Islet of Langerhans (tissue), 1 donor: ENCODE data around the gene NR1I2.

Experiments used
- FAIRE-seq: peaks from one replicate; lab custom pipeline; 2011; peaks lifted over from hg19 to GRCh38; lab: Jason Lieb, UNC

Gene NR1I2

DNA sequence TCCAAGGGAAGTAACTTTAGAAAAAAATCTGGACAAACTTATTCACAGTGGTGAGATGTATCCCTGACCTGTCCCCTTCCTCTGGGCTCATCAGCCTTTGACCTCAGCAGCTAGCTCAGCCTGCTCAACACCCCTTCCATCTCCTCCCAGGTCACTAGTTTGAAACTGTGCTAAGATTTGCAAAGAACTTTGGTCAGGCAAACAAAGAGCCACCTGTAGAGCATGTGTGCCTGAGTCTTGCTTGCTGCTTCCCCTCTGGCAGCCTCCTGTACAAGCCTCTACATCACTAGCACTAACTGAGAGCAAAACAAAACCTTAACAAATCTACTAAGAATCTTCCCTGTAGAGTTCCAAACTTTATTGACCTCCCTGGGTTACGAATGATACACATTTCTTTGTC lies 43.9 kb downstream of the NR1I2 start:
- FAIRE-seq = no peak

GRCh38 chr3:119826711-119827608 lies 45.1 kb downstream of the NR1I2 start:
- FAIRE-seq = no peak

DNA sequence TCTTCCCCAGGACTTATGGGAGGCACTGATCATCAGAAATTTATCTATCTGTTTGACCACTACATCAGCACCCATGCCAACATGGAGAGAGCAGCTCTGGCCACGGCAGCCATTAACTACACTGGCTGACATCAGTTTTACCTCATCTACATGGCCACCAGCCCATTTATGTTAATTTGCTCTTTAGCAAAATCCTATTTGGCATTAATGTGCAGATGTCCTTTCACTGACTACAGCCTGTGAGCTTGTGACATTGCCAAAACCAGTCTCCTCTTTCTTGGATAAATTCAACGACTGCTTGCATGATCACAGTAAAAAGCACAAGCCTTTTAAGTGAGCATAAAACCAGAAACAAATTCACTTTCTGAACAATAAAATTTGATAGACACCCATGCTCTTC lies 47.5 kb downstream of the NR1I2 start:
- FAIRE-seq = no peak

DNA sequence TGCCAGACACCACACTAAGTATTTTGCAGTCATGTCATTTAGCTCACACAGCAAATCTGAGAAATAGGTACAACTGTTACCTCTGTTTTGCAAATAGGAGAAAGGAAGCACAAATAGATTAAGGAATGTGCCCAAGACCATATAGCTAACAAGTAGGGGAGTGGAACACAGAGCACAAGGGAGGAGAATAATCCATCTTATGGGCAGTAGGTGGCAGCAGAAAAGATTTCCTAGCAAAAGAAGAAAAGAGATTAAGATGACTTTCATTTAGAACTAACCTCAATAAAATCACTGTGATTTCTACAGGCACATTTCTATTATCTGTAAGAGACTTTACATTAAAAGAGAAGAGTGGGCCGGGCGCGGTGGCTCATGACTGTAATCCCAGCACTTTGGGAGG lies 49.1 kb downstream of the NR1I2 start:
- no peak for FAIRE-seq

DNA sequence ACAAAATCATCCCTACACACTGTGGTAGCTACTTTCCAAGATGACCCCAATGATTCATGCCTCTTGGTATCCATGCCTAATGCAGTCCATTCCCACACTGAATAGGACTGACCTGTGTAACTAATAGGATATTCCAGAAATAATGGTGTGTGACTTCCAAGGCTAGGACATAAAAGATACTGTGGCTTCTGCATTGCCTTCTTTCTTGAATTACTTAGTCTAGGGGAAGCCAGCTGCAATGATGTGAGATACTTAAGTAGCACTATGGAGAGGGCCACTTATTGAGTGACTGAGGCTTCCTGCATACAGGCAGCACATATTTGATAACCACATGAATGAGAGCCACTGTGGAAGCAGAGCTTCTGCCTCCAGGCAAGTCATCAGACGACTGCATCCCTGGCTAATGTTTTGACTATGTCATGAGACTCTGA lies 50.1 kb downstream of the NR1I2 start:
- no peak for FAIRE-seq

- no peak for FAIRE-seq
Observed at GRCh38 chr3:119834754-119835370, 53.0 kb downstream of the NR1I2 start.

- no peak for FAIRE-seq
Observed at GRCh38 chr3:119835556-119835955, 53.7 kb downstream of the NR1I2 start.

GRCh38 chr3:119841808-119842471 lies 60.0 kb downstream of the NR1I2 start:
- FAIRE-seq = no peak

DNA sequence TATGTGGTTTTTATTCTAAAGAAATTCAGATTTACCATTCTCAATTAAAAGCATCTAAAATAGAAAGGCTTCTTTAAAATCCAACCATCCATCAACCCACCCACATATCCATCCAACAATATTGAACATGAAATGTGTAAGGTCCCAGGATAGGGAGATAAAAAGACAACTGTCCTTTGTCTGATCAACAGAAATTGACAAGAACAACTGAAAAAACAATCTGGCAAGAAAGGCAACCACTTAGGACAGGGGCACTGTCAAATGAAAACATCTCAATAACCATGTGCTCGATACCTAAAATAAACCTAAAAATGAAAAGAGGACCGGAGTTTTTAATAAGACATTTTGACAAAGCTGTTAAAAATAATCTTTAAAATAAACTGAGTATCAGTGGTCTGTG lies 67.2 kb downstream of the NR1I2 start:
- no peak for FAIRE-seq

GRCh38 chr3:119856695-119857094 lies 74.8 kb downstream of the NR1I2 start:
- no peak for FAIRE-seq

- no peak for FAIRE-seq
Observed at GRCh38 chr3:119858957-119859356, 77.1 kb downstream of the NR1I2 start.

DNA sequence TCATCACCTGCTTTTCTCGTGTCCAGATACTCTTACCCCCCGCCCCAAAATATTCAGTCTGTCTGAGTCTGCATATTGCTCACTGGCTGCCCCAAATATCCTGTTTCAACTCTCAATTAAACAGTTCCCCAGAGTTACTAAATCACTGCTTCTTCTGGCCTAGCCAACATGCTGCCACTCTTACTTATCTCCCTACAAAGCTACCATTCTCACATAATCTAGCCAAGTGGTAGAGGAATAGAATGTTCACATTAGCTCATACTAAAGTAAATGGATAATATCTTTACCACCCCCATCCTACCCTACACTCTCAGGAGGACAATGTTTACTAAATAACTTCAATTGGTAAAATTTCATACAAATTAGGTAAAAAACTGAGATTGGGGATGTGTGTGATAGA lies 77.8 kb downstream of the NR1I2 start:
- no peak for FAIRE-seq

GRCh38 chr3:119861681-119862080 lies 79.8 kb downstream of the NR1I2 start:
- FAIRE-seq = no peak

DNA sequence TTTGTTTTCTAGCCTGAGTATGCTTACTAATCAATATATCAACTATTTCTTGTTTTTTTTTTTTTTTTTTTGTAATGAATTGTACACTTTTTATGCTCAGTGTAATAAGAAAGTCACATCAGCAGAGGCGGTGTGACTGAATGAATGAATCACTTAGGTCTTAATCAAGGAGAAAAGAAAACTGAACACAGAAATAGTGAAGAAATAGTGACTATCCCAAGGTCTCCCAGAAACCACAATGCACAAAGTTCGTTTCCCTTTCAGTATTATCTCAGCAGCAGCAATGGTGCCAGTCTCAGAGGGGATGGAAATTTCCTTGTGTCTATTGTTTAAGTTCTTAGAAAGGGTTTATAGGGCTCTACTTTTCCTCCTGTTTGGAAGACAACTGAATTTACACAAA lies 80.7 kb downstream of the NR1I2 start:
- FAIRE-seq = no peak

DNA sequence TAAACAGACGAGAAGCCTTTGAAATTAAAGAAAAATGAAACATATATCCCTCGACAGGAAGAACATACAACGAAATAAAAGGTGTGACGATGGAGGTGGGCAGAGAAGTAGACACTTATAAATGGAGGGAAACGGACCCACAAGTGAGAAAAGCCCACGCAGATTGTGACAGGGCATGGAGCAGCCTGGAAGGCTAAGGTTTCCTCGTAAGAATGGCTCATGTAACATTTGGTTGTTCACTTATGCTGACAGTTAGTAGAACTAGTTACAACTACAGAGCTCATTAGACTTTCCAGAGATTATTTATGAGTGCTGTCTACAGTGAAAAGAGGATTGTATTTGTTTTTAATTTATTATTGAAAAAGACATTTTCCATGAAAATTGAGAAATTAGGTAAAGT lies 82.6 kb downstream of the NR1I2 start:
- no peak for FAIRE-seq
